Body of pancreas (tissue), 4 donors: ENCODE data around the gene SLC11A1. TPM values are rescaled to one million over a fixed set of nuclear protein-coding genes. Genes with fewer than 3 reads are reported as not detected.

ENCODE experiments used
- ATAC-seq: fragments of 150-250 bp; one replicate; pipeline ENCODE4 v1.9.1; 2016
- DNase-seq, 4 donors: peaks; one replicate each; pipeline ENCODE4 v3.0.0-alpha.2; 2019
- H3K27ac ChIP-seq, 4 donors: fragments of 200-600 bp; sonication (generic); 1 replicate in 3 of 4; 2 replicates in 1 of 4; pipeline versions ENCODE4 v1.5.1 to v1.6.1; 2016 to 2019; ENCODE audit warnings: mild to moderate bottlenecking in 1 of 4, mixed read lengths in 1 of 4, moderate library complexity in 1 of 4
- H3K27me3 ChIP-seq, 2 donors: fragments of 200-600 bp; sonication (generic); one replicate each; pipeline ENCODE4 v1.6.0; 2016; ENCODE audit warnings: mild to moderate bottlenecking in 1 of 2
- H3K36me3 ChIP-seq, 2 donors: fragments of 200-600 bp; sonication (generic); replicated peaks in 1 of 2; 2 replicates each; pipeline ENCODE4 v1.5.1; 2016; ENCODE audit warnings: low read depth in 2 of 2; ENCODE audit not compliant: insufficient read depth in 1 of 2
- H3K4me1 ChIP-seq: fragments of 200-600 bp; sonication (generic); one replicate; pipeline ENCODE4 v1.6.0; 2016
- H3K4me3 ChIP-seq, 2 donors: fragments of 200-600 bp; sonication (generic); 1 replicate in 1 of 2; 2 replicates in 1 of 2; pipeline ENCODE4 v1.5.1; 2016 to 2019
- H3K9me3 ChIP-seq, 3 donors: fragments of 200-600 bp; sonication (generic); 1 replicate in 2 of 3; 2 replicates in 1 of 3; pipeline ENCODE4 v1.5.1; 2016
- CTCF ChIP-seq, 7 experiments: fragments of 450-650 bp in 4 of 7; fragments of 200-600 bp in 3 of 7; sonication (generic) in 3 of 7; IDR thresholded peaks; one replicate each; pipeline ENCODE4 v1.5.1; 2016 to 2019; ENCODE audit warnings: antibody characterized with exemption in 7 of 7
- POLR2A ChIP-seq, 3 donors: fragments of 450-650 bp; IDR thresholded peaks; one replicate each; pipeline ENCODE4 v1.6.1; 2016; ENCODE audit warnings: antibody characterized with exemption in 3 of 3, mild to moderate bottlenecking in 2 of 3
- WGBS, 2 donors: methylation state at CpG; one replicate each; pipeline ENCODE4 v1.1.5; 2017; 5-methylcytosine and 5-hydroxymethylcytosine counted together
- intact Hi-C: fragments of 100-400 bp; cut with DNase I; formaldehyde crosslinking; loops from one replicate; pipeline ENCODE4 v1.15.1; 2023
- total RNA-seq, 2 donors: library from RNA; depleted of rRNA; stranded (reverse); fragments of >200 nt; gene quantifications; one replicate each; pipeline ENCODE4 v1.1.0, GENCODE V29; 2016

The SLC11A1 gene
- total RNA-seq, 2 donors from 2014 or later: 3.0 to 7.3 TPM

- Histone ChIP-seq H3K27ac (no peak overlapping the region), H3K9me3 (peaks cover 0 to 5% (median 0%) of the 10 kb centered on the region in 3 donors), H3K4me3 (no peak overlapping the region), H3K27me3 (no peaks in the 10 kb centered on the region), H3K36me3 (no peaks in the 10 kb centered on the region), H3K4me1 (peaks cover 24% of the 10 kb centered on the region)
- intact Hi-C loops: loop anchor here (5.0 kb wide), 1 partner anchor 53 kb away; no protein-coding TSS in a partner anchor
- DNase-seq: no peak
- 73% methylated on average over 20 of the region's 20 CpGs for WGBS, 2 donors
- ATAC-seq: no peak
- TF ChIP-seq CTCF (IDR thresholded peaks at IDR 0.05): no peak
- no peak for TF ChIP-seq POLR2A (IDR thresholded peaks at IDR 0.05)
These were observed 27.1 kb upstream of the SLC11A1 start for GRCh38 chr2:218354850-218355443.

- WGBS, 2 donors: 57 to 61% methylated on average over 16 of the region's 17 CpGs
- peaks cover 26% of the 10 kb centered on the region for H3K4me1 ChIP-seq
- no peak overlapping the region for H3K4me3 ChIP-seq
- TF ChIP-seq POLR2A (IDR thresholded peaks at IDR 0.05) (peak in 1 of 3 donors; percentile 12), CTCF (IDR thresholded peaks at IDR 0.05) (no peak)
- H3K27me3 ChIP-seq: no peaks in the 10 kb centered on the region
- H3K9me3 ChIP-seq: no peaks in the 10 kb centered on the region
- ATAC-seq (no peak), DNase-seq (peak in 1 of 4 donors; percentile 12)
- H3K36me3 ChIP-seq: no peaks in the 10 kb centered on the region
- intact Hi-C loops: loop anchor here (5.0 kb wide), 1 partner anchor 55 kb away; no protein-coding TSS in a partner anchor
- H3K27ac ChIP-seq: peak overlapping the region; percentile 16 to 76 (median 66)
These were observed 24.6 kb upstream of the SLC11A1 start for GRCh38 chr2:218357236-218358177.

GRCh38 chr2:218360453-218360852 lies 21.6 kb upstream of the SLC11A1 start:
- TF ChIP-seq CTCF (IDR thresholded peaks at IDR 0.05) (no peak), POLR2A (IDR thresholded peaks at IDR 0.05) (no peak)
- Histone ChIP-seq H3K4me1 (peaks cover 26% of the 10 kb centered on the region), H3K9me3 (no peaks in the 10 kb centered on the region), H3K27ac (peak overlapping the region in 1 of 4 donors; percentile 62), H3K27me3 (no peaks in the 10 kb centered on the region), H3K4me3 (no peak overlapping the region), H3K36me3 (no peaks in the 10 kb centered on the region)
- peak in 1 of 4 donors; percentile 60 for DNase-seq
- intact Hi-C loops: no loop called here
- WGBS, 2 donors: 81 to 93% methylated on average over 4 of the region's 4 CpGs
- no peak for ATAC-seq

GRCh38 chr2:218362606-218363005 lies 19.5 kb upstream of the SLC11A1 start:
- Histone ChIP-seq H3K27ac (no peak overlapping the region), H3K4me3 (no peak overlapping the region), H3K27me3 (no peaks in the 10 kb centered on the region), H3K4me1 (peaks cover 20% of the 10 kb centered on the region), H3K9me3 (no peaks in the 10 kb centered on the region), H3K36me3 (no peaks in the 10 kb centered on the region)
- TF ChIP-seq CTCF (IDR thresholded peaks at IDR 0.05): no peak
- TF ChIP-seq POLR2A (IDR thresholded peaks at IDR 0.05): no peak
- DNase-seq (no peak), ATAC-seq (no peak)
- intact Hi-C loops: no loop called here
- 83 to 88% methylated on average over 4 to 8 of the region's 8 CpGs for whole genome bisulfite sequencing, 2 donors
